Stimulated activated CD8-positive, alpha-beta memory T cell treated with anti-CD3 and anti-CD28 coated beads, Interleukin-12 subunit alpha, Interleukin-12 subunit beta, amount 100 ng/mL, for 1 hour (primary cell): ENCODE data around the gene FAM168A.

Experiments
- DNase-seq: peaks from one replicate; pipeline ENCODE4 v3.0.0-alpha.2; 2020; ENCODE audit warnings: low read depth

The FAM168A gene

DNA sequence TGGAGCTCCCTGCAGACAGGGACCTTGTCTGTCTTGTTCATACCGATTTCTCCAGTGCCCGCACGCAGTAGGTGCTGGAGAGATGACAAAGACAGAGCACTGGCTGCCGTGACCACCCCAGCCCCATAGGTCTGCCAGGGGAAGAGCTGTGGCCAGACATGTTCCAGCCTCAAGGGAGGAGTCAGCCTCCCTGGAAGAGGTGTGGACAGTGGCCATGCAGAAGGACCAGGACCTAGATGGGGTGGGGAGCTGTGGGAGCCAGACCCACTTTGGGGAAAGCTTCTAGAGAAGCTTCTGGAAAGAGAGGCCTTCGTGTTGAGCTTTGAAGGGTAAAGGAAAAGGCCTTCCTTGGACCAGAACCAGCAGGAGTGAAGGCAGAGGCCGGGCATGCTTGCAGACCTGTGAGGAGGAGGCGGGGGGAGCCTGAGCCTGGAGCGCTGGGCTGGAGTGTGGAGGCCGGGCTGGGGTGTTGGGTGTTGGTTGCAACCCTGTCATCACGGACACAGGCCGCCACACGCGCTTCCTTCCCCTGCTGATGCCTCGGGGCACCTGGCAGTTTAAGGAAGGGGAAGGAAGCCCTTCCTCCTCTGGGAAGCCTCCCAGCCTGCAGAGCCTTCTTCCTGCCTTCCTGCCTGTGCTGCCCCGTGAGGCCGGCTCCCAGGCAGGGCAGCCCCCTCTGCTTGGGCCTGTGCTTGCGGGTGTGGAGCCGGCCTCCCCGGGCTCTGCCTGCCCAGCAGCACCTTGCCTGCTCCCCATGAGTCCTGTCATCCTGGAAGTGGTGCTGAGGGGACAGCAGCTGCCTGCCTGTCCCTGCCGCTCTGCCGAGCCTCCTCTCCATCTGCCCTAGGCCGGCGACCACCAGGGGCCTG is 209.4 kb downstream of the FAM168A start:
- DNase-seq: no peak

DNA sequence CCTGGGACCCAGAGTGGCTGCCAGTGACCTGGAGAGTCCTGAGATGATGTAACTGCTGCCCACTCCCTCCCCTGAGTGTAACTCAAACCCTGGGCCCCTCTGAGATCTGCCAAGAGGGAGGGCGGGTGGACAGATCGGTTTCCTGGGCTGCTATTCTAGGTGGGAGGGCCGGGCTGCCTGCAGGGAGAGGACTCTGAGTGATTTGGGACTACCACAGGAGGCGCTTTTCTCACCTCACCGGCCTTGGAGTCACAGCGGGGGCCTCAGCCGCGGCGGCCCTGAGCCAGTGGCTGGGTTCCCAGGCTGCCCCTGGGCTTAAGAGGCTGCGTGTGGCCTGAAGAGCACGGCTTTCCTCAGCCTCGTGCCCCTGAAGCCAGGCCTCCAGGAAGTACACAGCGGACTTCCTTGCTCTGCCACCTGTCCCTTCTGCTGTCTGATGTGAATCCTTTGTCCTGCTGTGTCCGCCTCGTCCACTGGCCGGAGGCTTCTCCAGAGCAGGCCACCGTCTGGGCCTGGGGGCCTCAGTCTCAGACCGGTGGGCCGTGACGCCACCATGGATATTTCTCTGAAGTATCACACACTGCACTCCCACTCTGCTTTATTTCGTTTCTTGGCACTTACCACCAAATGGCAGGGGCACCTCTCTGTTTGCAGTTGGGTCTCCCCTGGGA is 210.2 kb downstream of the FAM168A start:
- no peak for DNase-seq

DNA sequence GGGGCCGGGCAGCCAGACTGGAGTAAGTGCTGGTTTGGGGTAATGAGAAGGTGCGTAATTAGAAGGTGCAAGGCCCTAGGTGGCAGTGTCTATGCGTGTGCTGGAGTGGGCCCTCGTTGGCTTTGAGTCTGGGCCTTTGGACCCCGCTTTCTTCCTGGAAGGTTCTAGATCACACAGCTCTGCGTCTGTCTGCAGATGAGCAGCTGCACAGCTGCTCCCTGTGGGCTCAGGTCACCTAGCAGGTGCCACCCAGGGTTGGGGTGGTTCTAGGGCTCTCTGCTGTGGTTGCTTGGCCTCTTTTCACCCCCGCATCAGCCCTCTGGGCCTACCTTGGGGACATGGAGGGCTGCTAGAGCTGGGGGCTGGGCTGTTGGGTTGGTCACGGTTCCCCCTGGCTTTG is 211.4 kb downstream of the FAM168A start:
- DNase-seq: no peak

DNA sequence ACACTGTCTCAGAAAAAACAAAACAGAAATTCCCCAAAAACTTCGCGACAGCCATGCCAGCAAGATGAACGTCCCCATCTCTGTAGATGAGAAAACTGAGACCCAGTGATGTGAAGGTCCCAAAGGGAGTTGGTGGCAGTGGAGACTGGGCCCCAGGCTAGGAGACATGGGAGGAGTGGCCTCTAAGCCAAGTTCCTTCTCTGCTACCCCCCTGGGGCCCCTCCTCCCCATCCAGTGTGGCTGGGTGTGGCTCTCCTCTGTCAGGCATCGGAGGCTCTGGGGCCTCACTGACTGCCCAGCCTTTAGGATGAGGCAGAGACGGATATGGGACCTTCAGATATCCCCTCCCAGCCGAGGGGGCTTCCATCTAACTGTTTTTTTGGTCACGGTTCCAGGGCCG is 211.9 kb downstream of the FAM168A start:
- DNase-seq: no peak

DNA sequence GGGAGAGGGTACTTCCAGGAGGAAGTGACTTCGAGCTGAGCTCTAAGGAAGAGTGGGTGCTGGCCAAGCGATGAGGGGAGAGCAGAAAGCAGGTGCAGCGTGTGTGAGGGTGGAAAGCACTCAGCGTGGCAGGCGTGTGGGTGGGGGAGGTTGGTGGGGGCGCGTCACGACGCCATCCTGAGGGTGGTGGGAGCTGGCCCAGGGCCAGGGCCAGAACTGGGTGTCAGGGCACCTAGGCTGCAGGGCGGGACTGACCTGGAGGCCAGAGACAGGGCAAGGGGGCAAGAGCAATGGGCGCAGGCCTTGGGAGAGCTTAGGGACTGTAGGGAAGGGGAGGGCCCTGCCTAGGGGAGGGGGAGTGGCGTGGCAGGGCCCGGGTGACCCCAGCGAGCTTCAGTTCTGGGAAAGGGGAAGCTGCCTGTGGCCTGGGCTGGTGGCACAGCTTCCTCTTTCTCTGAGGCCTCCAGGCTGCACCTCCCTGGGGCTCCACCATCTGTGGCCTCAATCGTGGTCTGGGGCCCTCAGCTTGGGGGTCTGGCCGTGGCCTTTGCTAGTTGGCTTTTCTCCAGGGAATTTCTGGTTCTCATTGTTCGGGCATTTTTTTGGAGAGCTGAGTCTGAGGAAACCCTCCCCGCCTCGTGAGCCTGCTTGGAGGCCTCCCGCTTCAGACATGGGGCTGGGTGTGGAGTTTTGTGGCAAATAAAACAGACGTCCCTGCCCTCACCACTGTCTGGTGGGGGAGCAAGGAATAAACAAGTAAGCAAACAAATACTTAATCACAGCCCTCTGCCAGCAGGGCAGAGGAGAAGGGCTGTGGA is 212.8 kb downstream of the FAM168A start:
- DNase-seq: no peak

DNA sequence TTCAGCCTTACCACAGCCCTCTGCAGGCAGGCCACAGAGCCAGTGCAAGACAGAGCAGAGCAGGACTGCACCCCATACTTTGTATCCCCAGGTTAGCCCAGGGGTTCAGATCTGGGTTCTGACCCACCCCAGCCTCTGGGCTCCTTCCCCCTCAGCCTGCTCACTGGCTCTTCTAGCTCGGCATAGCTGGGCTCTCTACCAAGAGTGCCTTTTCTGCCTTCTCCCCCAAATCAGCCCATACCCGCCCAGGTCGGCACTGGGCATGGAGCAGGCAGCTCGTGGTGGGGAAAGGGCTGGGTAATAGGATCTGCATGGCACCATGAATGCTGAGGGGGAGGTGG is 213.4 kb downstream of the FAM168A start:
- DNase-seq: no peak

DNA sequence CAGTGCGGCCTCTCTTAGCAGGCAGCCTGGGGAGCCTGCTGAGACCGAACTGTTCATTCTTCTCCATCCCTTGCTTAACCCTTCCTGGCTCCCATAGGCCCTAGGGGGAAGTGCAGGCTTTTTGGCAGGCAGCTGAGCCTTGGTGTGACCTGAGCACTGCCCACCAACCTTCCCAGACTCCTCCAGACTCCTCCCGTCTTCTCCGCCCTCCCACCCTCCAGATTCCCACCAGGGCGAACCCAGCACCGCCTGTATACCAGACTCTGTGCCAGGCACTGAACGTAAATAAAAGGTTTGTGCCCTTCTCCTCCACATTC is 213.8 kb downstream of the FAM168A start:
- DNase-seq: no peak

DNA sequence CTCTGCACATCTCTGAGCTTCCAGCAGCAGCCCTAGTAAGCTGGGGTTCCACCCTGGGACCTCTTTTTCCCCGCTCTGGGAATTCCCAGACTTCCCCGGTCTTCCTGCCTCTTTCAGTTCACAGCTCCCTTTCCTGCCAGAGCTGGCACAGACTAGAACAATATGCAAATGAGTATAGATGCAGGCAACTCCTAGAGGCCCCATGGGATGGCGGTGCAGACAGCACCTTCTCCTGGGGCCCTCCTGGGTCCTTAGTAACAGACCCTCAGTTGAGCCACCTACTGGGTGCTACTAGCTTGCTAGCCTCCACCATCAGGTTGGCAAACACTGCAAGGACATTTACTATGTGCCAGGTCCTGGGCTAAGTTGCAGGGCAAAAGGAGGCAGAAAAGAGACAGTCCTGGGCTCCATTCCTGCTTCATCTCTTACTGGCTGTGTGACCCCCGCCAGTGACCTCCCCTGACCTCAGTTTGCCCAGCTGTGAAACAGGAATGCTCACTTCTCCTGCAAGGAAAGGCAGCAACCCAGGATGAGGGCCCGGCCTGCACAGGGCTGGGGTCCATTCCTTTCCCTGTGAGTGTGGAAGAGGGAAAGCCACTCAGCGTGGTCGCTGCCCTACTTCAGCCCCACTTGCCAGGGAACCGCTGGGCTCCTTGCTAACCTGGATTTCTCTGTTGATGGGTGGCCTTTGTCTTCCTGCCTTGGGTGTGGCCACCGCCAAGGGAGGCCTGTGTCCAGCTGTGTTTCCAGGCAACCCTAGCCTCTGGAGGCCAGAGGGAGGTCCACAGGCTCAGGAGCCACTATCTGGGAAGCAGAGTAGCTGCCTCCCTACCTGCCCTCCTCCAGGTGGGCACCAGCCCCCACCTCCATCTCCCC is 214.4 kb downstream of the FAM168A start:
- DNase-seq: no peak

DNA sequence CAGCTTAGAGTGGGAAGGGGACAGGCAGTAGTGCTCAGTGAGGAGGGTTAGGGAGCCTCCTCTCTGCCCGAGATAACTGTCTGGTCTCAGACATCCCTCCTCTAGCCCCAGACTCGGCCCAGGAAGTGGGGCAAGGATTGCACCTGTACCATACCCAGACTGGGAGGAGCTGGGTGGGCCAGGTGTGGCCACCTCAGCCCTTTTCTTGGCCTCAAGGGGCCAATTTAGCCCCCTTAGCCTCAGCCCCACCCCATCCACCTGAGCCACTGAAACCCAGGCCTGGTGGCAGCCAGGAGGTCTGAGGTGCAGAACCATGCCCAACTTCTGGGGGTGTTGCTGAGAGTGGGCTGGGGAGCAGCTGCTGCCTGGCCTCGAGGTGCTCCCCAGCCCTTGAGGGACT is 215.2 kb downstream of the FAM168A start:
- DNase-seq: no peak

DNA sequence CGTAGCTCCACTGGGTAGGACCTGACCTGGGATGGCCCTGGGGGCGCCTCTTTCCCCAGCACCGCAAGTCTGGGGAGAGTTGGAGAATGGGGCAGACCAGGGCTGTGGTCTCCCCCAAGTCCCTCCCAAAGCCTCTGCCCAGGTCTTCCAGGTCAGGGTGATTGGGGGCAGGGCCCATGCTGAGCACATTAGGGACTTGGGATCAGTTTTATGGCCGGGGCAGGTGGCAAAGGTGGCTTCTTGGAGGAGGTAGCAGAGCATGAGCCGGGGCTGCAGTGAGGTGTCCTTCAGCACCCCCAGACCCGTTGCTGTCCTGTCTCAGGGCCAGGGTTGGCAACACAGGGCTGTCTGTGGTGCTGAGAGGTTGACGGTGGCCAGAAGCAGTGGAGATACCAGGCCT is 215.7 kb downstream of the FAM168A start:
- no peak for DNase-seq

DNA sequence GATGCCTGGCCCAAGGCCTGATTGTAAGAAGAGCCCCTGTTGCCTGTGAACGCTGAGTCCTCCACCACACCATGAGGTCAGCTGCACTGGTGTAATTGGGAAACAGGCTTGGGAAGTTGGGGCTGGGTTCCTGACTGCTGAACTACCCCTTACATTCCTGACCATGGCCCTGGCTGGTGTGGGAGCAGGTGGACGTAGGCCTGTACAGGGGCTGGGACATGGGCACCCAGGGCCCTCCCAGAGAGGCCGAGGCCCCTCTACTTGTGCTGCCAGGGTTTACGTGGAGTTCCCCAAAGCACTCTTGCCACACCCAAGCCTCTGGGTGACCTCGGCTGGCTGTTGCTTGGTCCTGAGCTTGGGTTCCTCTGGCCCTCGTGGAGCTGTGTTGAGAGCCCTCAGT is 216.3 kb downstream of the FAM168A start:
- DNase-seq: no peak

DNA sequence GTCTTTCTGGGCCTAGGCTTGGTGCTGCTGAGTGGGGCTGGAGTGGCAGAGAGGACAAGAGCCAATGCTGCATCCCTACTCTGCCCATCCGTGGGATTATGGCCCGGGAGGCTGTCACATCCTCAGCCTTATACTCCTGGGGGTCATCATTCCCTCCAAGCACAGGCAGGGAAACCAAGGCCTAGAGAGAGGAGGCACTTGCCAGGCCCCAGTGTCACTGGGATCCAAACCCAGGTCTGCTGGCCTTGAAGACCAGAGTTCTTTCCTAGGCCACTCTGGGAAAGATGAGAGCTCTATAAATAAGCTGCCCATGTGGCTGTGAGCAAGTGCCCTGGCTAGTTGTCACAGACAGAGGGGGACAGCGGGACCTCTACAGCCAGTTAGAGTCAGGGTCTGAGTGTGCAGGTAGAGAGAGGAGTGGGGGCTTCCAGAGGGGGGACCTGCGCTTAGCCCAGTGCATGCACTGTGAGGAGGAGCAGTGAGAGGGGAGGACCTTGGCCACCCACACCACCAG is 217.0 kb downstream of the FAM168A start:
- DNase-seq: no peak

DNA sequence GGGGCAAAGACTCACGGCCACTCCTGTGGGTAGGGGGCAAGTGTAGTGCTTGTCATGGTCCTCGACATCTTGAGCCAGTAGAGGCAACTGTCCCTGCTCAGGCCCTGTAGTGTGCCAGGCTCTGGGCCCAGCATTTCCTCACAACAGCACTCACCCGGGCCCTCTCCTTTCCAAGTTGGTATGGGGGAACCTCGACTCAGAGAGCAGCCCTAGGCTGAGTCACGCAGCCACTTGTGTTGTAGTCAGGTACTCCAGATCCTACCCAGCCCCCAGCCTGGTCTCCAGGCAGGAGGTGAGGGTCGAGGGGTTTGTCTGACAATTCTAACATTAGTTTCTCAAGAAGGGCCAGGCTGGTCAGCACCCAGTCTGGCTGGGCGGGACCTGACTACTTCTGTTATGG is 217.6 kb downstream of the FAM168A start:
- DNase-seq: no peak

DNA sequence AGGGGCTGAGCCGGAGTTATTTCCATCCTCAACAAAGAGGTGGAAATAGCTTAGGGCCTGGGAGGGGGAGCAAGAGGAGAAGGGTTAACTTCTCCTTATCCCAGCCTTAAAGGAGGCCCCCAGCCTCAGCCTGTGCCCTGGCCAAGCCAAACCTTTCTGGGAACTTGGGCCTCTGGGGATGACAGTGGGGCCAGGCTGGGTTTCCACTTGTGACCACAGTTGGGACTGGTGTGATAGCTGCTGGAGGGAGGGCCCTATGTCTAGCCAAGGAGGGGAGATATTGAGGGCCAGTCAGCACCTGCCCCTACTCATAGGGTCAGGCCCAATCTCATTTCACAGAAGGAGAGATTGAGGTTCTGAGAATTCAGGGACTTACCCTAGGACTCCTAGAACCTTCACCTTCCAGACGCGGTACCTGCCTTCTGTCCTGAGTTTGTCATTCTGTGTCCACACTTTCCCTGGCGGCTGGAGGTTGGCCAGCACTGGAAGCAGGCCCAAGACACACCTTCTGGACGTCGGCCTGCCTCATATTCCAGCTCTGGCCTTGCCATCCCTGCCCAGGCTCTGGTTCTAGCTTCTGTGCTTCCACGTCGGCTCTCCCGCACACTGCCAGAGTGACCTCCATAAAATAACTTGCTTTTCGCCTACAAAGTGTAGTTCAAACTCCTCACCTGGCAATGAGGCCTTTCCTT is 218.6 kb downstream of the FAM168A start:
- no peak for DNase-seq

DNA sequence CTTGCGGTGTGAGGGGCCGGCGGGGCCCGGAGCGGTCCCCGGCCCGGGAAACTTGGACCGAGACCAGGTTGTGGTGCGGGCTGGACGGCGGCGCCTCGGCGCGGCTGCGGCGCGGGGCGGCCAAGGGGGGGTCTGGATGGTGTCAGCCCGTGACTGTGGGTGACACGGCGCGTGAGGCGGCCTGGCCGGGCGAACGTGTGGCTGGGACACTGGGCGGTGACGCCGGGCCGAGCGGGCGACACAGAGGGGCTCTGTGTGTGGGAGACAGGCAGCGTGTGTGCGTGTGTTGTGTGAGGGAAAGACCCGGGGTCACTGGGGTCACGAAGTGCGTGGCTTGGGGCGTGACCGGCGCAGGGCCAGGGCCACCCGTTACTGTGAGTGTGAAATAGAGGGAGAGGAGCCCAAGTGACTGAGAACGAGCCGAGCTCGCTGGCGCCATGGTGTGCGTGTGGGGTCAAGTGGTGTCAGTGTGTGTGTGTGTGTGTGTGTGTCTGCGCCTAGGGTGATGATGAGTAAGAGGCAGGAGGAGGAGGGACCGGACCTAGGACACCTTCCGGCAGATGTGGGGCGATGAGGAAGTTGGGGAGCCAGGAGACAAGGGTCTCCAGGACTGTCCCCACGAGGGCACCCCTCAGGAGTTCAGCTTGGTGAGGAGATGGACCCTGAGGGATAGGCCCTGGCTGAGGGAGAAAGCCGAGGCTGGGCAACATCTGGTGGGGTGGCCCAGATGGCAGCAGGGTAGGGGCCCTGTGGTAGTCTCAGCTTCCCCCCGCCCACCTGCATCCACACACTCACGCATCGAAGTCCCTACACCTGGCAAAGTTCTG is 220.9 kb downstream of the FAM168A start:
- DNase-seq: peak; percentile 36

DNA sequence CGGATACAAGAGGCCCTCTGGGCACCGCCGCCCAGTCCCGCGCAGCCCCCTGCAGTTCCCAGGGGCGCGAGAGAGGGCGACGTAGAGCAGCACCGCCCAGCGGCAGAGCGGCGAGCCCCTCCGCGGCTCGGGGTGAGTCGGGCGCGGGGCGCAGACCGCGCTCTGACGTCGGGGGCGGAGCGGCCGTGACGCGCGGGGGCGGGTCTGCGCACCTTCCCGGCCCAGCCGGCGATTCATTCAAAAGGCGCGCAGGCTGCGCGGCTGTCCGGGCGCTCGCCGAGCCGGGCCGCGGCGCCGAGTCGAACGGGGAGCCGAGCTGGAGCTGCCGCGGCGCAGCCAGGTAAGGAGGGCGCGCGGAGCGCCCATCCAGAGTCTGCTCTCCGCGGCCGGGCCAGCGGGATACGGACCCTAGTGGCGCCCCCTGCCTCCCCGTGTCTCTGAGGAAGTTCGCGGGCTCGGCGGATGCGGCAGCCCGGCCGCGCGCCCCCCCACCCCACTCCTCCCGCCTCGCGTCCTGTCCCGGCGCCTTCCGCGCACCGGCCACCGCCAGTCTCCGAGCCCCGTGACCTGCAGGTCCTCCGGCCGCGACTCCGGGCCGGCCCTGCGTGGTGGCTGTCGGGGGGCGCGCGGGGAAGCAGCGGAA is 221.6 kb downstream of the FAM168A start, which contains the start of gene RELT:
RELT (plus strand) TSS at position 240 of the 643 bp plus-strand sequence. CDS start 12,738 bp downstream, outside the sequence.
- DNase-seq: peak; percentile 84

DNA sequence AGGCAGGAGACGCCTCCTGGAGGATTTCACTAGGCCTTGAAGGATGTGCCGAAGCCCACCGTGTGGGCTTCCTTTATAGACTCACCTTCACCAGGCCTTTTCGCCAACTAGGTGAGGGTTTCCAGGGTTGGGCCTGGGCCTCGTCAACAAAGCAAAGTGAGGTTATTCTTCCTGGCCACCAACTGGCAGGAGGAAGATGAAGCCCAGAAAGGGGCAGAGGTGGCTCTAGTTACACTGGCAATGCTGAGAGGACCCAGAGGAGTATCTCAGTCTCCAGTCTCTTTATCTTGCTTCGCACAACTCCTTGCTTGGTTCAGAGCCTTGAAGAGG is 222.1 kb downstream of the FAM168A start:
- DNase-seq: no peak

DNA sequence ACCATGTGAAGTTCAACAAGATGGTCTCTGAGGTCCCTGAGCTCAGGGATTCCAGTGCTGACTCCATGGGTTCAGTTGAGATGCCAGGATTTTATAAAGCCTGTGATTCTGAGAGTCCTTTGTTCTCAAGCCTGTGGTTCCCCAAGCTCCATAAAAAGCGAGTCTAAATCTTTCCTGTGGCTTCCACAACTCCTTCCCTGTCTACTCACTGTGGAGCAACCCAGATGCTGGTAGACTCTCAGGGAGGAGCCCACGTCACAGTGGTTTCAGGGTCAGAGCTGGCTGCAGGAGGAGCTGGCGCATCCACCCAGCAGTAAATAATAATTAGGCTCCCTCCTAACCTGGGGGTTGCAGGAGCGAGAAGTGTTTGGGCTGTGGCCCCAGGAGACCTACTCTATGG is 223.8 kb downstream of the FAM168A start:
- no peak for DNase-seq

DNA sequence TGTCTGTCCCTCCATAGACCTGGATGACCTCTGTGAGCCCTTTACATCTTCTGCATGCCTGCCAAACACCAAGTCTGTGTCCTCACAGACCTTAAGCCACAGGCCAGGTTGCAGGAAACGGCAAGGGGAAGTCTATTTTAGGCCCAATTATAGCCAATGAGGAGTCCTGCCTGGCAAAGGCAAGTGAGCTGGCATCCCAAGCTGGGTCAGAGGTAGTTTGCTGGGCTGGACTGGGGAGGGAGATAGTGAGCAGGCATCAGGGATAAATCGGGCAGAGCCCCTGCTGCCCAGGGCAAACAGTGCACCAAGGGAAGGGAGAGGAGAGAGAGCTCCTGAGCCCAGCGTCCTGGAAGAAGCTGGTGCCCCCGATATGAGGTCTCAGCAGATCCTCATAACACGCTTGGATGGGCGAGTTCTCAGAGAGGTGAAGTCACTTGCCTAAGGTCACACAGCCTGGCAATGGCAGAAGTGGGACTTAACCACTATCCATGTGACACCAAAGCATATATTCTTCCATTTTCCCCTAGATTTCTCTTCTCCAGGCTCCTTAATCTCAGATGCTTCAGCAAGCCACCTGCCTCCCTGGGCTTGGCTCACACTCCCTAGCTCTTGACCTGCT is 225.4 kb downstream of the FAM168A start:
- DNase-seq: no peak
